HG03064 (cell line): Measurements from ENCODE around the gene IGFN1.
"Not testable (repeated sequence)": the region's sequence is repeated elsewhere in the genome, so short reads cannot be mapped to it uniquely, and the experiment has no call there.

ENCODE experiments used
- ATAC-seq: cut with Tn5 transposase; IDR thresholded peaks from one replicate; pipeline ENCODE4 v1.9.1; 2021; ENCODE audit warnings: low read depth; ENCODE audit not compliant: unreplicated experiment

Gene IGFN1

DNA sequence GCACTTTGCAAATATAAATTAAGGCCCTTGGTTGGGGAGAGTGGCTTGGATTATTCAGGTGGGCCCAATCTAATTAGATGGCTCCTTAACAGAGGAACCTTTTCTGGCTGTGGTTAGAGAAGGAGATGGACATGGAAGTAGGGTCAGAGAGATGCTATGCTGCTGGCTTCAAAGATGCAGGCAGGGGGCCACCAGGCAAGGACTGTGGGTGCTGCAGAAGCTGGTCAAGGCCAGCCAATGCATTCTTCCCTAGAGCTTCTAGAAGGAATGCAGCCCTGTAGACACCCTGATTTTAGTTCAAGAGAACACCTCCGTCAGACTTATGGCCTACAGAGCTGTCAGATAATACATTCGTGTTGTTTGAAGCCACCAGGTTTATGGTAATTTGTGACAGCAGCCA lies 32.7 kb upstream of the IGFN1 start:
- no peak for ATAC-seq

DNA sequence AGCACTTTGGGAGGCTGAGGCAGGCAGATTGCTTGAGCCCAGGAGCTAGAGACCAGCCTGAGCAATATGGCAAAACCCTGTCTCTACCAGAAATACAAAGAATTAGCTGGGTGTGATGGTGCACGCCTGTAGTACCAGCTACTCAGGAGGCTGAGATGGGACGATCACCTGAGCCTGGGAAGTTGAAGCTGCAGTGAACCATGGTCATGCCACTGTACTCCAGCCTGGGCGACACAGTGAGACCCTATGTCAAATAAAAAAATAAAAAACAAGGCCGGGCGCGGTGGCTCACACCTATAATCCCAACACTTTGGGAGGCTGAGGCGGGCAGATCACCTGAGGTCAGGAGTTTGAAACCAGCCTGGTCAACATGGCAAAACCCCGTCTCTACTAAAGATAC lies 27.6 kb upstream of the IGFN1 start:
- not testable (repeated sequence) for ATAC-seq

DNA sequence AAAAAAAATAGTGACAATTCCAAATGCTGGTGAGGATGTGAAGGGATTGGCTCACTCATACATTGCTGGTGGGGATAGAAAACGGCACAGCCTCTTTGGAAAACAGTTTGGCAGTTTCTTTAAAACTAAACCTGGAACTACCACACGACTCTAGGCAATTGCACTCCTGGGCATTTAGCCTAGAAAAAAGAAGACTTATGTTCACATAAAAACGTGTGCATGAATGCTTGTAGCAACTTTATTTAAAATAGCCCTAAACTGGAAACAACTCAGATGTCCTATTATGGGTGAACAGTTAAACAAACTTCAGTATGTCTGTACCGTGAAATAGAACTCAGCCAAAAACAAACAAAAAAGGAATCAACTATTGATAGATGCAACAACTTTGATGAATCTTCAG lies 26.9 kb upstream of the IGFN1 start:
- no peak for ATAC-seq

DNA sequence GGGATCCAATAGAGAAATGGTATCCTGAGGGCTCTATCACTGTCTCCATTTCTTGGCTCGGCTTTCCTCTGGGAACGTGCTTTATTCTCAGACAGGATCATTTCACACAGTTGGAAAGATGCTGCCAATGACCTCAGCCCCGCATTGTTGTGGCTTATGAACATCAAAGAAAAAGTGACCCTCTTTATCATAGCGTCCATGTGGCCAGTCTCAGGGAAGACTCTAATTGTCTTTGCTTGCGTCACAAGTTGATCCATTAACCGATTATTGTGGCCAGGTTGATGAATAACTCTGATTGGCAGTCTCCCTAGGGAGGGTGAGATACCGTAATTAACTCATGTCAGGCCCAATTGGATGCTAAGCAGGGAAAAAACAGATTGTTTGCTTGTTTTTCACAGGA lies 26.0 kb upstream of the IGFN1 start:
- no peak for ATAC-seq

DNA sequence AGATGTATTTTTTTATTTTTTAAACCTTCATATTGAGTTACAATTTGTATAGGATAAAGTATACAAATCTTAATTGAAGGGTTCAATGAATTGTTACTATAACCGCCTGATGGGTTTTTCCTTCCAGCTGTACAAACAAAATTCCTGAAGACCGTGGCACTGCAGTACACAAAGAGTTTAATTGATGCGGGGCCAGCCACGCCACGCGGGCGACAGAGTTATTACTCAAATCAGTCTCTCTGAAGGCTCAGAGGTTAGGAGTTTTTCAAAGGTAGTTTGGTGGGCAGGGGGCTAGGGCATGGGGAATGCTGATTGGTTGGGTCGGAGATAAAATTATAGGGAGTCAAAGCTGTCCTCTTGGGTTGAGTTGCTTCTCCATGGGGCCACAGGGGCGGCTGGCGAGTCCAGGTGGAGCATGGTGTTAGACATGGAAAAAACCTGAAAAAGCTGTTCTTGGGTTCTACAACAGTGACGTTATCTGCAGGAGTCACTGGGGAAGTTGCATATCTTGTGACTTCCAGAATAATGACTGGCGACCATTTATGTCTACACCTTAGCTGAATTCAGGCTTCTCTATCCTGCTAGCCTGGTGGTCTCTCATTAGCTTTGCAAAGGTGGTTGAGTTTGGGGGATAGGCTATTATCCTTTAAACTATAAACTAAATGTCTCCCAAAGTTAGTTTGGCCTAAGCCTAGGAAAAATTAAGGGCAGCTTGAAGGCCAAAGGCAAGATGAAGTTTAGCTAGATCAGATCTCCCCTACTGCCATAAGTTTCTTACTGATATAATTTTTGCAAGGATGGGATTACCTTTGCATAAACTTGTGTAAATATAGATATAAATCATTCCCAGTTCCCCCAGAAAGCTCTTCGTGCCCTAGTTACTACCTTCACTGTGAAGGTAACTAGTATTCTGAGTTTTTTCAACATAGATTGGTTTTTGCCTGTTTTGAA lies 23.3 kb upstream of the IGFN1 start:
- no peak for ATAC-seq

DNA sequence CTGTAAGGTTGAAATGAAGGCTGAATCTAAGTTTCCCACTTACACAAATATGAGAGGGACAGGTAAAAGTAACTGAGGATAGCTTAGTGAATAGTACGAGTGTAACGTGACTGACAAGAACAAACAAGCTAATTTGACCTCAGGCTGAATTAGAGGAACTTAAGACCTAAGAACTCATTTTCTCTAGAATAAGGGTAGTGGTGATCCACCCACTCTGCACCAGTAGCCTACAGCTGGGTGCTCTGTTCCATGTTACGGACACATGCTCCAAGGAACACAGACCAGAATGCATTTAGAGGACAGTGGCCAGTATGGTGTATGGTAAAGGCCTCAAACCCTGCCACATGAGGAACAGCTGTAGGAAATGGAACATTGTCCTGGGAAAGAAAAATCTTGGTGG lies 21.4 kb upstream of the IGFN1 start:
- no peak for ATAC-seq

DNA sequence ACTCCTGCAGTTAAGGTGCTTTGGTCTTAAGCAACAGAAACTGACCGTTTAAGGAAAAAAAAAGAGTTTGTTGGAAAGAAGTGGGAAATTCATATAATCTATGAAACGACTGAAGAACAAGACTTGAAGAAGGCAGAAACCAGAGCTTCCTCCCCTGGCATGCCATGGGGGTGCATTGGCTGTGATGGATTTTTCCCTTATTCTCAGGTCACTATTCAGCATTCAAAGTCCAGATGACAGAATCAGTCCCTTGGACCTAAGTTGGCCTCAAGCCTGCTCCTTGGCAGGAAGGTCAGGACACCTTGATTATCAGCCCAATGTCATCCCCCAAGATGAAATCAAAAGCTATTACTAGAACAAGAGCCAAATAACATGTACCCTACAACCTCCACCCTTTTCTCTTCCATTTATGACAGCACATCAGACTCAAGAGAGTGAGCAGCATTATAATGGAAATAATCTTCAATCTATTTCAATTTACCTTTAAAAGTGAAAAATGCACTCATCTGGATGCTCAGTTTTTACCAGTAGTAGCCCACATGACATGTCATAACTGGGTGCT lies 20.6 kb upstream of the IGFN1 start:
- ATAC-seq, result no peak

DNA sequence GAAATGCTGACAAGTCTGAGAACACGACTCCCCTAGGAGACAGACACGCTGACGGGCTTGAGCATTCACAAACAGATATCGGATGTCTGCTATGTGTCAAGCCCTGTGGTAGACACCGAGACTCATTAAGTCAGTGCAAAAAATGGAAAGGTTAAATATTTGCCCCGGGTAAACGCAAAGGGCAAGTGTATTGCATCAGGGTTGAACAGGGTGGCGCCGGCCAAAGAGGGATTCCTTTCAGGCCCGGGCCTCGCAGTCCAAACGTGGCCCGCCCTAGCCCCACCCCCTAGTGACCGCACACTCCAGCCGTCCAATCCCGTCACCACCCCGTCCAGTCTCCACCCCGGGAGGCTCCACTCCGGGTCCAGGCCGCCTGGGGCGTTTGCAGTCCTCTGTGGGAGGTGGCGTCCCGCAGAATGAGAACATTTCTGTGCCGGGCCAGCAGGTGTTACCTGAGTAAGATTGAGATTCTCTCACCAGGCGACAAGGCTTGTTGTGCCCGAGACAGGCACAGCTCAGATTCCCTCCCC lies 20.0 kb upstream of the IGFN1 start:
- peak; percentile 92 for ATAC-seq

DNA sequence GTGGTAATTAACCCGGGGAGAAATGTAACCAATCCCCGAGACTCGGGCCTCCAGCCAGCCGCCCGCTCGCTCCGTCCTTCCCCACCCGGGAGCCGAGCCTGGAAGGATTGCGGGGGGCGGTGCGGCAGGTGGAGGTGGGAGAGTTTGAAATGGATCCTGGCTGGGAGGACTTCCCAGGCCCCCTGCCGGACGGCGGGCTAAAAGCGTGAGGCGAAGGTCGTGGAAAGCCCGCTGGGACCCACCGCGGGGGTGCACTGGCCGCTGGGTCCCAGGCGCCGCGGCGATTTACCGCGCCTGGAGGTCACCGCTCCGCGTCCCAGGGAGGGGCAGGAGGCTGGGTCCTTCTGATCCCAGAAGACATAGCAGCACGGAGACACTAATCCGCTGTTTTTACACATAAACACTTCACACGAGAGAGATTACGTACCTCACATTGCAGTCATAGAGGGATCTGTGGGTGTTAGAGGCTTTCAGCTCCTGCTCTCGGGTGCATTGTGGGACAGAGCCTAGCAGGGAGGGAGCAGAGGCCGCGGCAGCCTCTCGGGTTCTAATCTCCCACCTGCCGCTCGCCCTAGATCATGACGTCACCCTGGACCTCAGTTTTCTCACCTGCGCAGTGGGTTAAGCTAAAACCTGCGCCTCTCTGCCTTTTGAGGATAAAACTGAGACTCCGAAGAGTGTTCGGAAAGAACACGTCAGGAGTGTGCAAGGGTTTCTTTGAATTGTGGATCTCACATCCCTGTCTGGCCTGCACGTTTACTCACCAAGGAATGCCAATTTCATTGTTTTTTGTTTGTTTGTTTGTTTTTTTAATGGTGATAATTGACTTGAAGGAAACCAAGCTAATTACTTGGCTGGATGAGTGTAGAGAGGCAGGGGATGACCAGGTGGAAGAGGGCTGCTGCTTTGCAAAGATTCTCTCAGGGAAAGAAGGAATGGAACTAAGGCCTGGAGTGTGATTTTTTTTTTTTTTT lies 19.3 kb upstream of the IGFN1 start:
- peak; percentile 46 for ATAC-seq

DNA sequence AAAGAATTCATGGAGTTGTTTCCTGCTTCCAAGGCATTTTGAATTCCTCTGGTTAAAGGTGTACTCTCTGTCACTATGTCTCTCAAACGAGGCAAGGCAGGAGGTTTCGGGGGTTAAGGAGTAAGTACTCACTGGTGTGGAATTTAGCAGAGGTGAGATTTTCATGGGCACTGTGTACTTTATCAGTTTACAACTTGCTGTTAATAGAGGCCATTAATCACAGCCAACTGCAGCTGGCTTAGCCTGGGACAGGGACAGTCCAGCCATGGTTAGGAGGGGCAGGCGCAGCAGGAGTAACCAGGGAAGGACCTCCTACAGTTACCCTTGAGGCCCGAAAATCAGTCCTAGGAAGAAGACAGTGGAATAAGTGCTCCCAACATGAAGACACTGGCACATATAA lies 18.3 kb upstream of the IGFN1 start:
- ATAC-seq, result no peak

DNA sequence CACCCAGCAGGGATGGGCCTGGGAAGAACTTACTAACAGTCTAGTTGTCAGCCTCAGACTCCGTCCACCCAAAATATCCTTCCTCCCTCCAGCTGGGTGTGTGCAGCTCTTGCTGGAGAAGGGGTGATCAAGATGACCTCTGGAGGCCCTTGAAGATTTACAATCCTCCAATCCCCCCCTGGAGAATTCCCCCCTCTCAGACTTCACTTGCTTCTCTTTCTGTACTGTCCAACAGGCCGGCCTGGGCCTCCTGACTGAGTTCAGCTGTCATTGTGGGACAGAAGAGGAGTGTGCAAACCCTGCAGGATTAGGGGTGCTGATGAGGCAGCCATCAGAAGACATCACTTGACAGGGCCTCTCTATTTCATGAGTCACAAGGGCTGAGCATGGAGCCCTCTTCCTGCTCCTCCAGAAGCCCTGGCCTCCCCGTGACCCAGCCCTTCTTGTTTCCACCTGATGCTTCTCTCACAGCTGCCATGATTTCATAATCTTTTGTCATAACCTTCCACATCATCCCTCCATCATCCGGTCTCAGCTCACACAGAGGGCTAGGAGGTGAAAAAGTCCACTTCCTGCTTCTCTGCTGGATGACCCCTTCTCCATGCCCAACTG lies 17.5 kb upstream of the IGFN1 start:
- no peak for ATAC-seq

DNA sequence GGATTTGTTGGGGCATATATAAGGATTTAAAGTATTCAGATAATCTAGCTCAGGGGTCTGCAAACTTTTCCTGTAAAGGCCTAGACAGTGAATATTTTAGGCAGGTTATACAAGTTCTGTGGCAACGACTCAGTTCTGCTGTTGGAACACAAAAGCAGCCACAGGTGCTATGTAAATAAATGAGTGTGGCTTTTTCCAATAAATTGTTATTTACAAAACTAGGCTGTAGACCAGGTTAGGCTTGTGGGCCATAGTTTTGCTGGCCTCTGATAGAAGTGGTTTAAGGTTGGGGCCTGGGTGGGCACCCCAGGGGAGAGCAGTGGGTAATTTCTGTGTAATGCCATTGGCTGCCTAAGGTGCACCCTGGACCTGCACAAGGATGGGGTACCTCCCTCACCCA lies 16.9 kb upstream of the IGFN1 start:
- no peak for ATAC-seq

DNA sequence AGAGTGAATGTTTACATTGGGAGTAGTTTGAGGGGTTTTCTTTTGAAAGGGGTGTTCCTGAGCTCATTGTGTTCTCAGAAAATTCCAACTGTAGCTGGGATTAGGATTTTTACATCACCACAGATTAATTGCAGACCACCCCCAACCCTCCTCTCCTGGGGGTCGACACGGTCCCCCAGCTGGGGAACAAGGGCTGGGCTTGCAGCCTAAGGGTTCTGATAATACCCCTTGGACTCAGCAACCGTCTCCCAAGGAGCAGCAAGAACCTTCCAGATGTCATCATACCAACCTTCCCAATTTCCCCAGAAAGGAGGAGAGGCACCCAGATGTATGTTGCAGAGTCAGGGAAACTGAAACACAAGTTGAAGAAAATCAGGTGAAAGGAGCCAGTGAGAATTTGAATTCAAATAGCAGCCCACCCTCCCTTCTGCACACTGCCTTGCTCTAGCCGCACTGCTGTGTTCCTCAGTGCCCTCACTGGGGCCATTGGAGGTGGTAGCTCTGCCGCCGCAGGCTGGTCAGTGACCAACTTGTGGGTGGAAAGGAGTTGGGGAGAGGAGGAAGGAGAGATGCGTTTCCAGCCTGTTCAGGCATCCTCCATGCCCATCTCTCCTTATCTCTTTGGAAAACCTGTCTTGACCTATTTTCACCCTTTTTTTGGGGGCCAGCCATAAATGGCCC lies 14.7 kb upstream of the IGFN1 start:
- no peak for ATAC-seq

DNA sequence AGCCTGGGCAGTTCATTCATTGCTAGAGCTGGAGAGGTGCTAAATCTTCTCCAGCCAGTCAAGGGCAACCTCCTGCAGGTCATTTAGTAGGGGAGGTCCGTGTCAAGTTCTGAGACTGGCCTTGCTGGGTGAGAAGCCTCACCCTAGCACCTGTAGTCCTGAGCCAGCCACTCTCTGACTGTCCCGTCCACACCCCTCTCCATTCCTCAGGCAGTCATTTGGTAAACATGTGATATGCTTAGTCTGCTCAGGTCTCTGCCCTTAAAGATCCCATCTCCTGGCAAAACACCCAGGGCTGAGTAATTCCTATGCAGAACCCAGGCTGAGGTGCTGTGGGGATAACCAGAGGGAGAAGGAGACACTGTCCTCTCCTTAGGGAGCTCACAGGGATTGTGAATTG lies 13.7 kb upstream of the IGFN1 start:
- ATAC-seq, result no peak

DNA sequence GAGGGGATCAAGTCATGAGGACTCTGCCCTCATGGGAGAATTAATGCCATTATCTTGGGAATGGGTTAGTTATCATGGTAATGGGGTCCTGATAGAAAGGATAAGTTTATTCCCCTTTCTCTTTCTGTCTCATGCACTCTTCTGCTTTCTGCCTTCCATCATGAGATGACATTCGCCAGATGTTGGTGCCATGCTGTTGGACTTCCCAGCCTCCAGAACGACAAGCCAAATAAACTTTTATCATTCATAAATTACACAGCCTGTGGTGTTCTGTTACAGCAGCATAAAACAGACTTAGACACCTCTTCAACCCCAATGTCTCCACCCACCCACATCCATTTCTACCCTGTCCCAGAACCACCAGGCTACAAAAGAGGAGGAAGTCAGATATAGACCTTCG lies 11.9 kb upstream of the IGFN1 start:
- no peak for ATAC-seq

DNA sequence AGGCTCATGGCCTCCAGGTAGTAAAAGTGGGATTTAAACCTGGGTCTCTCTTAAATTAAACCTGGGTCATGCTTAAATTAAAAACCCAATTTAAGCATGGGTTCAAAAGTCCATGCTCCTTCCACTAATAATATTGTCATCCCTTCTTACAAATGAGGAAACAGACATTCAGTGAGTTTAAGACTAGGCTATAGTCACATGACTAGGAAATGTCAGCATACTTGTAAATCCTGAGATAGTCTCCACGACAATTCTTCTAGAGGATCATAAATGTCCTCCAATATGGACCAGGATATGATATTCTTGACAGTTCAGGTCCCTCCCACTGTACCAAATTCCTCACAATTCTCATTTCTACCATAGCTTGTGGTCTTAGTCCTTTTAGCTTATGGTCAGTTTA lies 10.5 kb upstream of the IGFN1 start:
- no peak for ATAC-seq

DNA sequence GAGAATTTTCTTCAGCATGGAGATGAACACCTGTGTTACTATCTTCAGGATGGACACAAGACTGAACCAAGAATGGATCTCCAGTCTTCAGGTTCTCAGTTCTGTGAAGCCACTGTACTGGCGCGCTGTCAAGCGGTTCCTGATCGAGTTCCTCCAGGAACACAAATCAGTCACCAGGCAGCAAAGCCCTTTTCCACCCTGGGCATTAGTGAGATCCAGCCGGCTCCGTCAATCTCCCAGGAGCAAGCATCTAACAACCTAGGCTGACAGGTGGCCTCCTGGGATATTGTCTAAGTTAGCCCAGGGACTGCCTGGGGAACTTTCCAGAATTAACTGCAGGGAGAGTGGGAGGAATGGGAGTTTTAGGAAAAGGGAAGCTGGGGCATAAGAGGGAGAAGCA lies 9.7 kb upstream of the IGFN1 start:
- no peak for ATAC-seq

DNA sequence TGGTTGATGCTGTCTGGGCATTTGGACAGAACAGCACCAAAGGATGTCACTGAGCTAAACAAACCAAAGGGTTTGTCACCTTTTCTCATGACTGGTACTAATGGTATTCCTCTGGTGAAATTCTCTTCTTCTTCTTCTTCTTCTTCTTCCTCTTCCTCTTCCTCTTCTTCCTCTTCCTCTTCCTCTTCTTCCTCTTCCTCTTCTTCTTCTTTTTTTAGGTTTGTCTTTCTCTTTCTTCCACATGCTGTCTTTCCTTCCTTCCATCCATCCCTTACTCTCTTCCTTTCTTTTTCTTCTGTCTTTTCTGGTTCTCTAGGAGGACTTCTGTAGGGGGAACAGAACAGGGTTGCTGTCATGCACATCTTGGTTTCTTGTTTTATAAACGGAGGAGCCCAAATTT lies 9.3 kb upstream of the IGFN1 start:
- no peak for ATAC-seq

DNA sequence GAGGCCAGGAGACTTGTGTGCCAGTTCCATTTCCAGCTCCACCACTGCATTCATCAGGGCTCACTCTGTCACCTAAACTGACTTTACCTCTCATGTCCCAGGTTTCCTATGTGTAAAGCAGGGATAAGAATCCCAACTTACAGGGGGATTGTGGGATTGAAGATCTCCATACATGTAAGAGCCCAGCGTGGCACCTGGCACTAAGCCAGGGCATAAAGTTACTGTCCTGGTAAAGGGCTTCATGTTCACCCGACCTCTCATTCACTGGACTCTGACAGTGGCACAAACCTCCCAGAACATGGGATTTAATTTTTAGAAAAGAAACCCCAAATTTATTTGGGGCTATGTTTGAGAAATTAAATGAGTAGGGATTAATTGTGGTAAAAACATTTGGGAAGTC lies 8.9 kb upstream of the IGFN1 start:
- ATAC-seq, result no peak

DNA sequence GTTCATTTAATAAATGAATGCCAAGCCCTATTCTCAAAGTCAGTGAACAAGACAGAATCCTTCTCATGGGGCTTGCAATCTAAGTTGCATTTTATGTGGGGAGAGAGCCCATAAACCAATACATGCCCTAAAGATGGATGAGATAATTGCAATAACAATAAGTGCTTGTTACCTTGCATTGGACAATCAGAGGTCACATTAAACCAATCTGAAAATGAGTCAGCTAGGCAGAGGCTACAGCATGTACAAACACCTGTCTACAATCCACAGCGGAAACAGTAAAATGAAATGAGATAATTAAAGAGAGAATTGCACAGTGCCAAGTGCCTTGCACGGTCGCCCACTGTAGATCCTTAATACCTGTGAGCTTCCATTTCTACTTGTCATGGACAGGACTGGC lies 7.4 kb upstream of the IGFN1 start:
- ATAC-seq, result no peak
